ENCODE results near the gene CRYBA4.

The CRYBA4 gene

GRCh38 chr22:26621663-26622062 lies at the start of gene CRYBA4:
Gene CRYBA4, plus strand, starts transcription at chr22:26621963. Its CDS starts 634 bp downstream, at chr22:26622597.
- FAIRE-seq, result no peak
- DNase-seq (ENCODE audit: insufficient read length, low spot score), result no peak

- FAIRE-seq (no peak), DNase-seq (ENCODE audit: insufficient read length, low spot score) (no peak)
Measured at GRCh38 chr22:26573026-26573662, 48.6 kb upstream of the CRYBA4 start.

- no peak for FAIRE-seq
- DNase-seq (ENCODE audit: insufficient read length, low spot score), result no peak
Measured at GRCh38 chr22:26574001-26574723, 47.6 kb upstream of the CRYBA4 start.

GRCh38 chr22:26576026-26576680 lies 45.6 kb upstream of the CRYBA4 start:
- FAIRE-seq, result no peak
- no peak for DNase-seq (ENCODE audit: insufficient read length, low spot score)

- FAIRE-seq (no peak), DNase-seq (ENCODE audit: insufficient read length, low spot score) (no peak)
Measured at GRCh38 chr22:26577081-26577480, 44.7 kb upstream of the CRYBA4 start.

GRCh38 chr22:26579331-26579886 lies 42.4 kb upstream of the CRYBA4 start:
- DNase-seq (ENCODE audit: insufficient read length, low spot score), result no peak
- no peak for FAIRE-seq

GRCh38 chr22:26580240-26580962 lies 41.4 kb upstream of the CRYBA4 start:
- DNase-seq (ENCODE audit: insufficient read length, low spot score), result no peak
- no peak for FAIRE-seq

GRCh38 chr22:26581026-26581425 lies 40.7 kb upstream of the CRYBA4 start:
- FAIRE-seq (no peak), DNase-seq (ENCODE audit: insufficient read length, low spot score) (no peak)

GRCh38 chr22:26581633-26582168 lies 40.1 kb upstream of the CRYBA4 start:
- FAIRE-seq, result no peak

GRCh38 chr22:26584010-26584409 lies 37.8 kb upstream of the CRYBA4 start:
- DNase-seq (ENCODE audit: insufficient read length, low spot score) (no peak), FAIRE-seq (no peak)

More at GRCh38 chr22:26581633-26582168, 40.1 kb upstream of the CRYBA4 start:
- DNase-seq (ENCODE audit: insufficient read length, low spot score), result no peak

- FAIRE-seq, result no peak
- DNase-seq (ENCODE audit: insufficient read length, low spot score), result peak; percentile 60
Measured at GRCh38 chr22:26585104-26585790, 36.5 kb upstream of the CRYBA4 start.

- FAIRE-seq (no peak), DNase-seq (ENCODE audit: insufficient read length, low spot score) (no peak)
Measured at GRCh38 chr22:26586556-26587325, 35.0 kb upstream of the CRYBA4 start.

- FAIRE-seq (no peak), DNase-seq (ENCODE audit: insufficient read length, low spot score) (no peak)
Measured at GRCh38 chr22:26587991-26588613, 33.7 kb upstream of the CRYBA4 start.

- DNase-seq (ENCODE audit: insufficient read length, low spot score) (no peak), FAIRE-seq (no peak)
Measured at GRCh38 chr22:26588729-26589366, 32.9 kb upstream of the CRYBA4 start.

GRCh38 chr22:26589367-26589844 lies 32.4 kb upstream of the CRYBA4 start:
- DNase-seq (ENCODE audit: insufficient read length, low spot score) (peak; percentile 14), FAIRE-seq (no peak)

GRCh38 chr22:26589845-26590736 lies 31.7 kb upstream of the CRYBA4 start, which contains the start of gene TPST2:
Gene TPST2, minus strand, starts transcription at chr22:26590132. Its CDS starts 48,502 bp downstream, at chr22:26541630.
- FAIRE-seq (peak; percentile 28), DNase-seq (ENCODE audit: insufficient read length, low spot score) (peak; percentile 71)

GRCh38 chr22:26592421-26592891 lies 29.3 kb upstream of the CRYBA4 start:
- FAIRE-seq (no peak), DNase-seq (ENCODE audit: insufficient read length, low spot score) (no peak)

All from HTR-8/SVneo (cell line).